K562 (cell line): ENCODE data around the gene PHKA2. TPM values are rescaled to one million over a fixed set of nuclear protein-coding genes. Genes with fewer than 3 reads are reported as not detected.

ENCODE experiments used
- ATAC-seq: fragments of 200-7000 bp; cut with Tn5 transposase; 3 replicates; pipeline ENCODE4 v1.9.1; 2020; ENCODE audit warnings: moderate library complexity
- BruUV-seq: library from RNA; stranded (reverse); fragments of 400-500 nt; replicated peaks from 2 replicates; lab custom pipeline; 2021; lab: Mats Ljungman, UMichigan
- CTCF ChIA-PET: fragments of 300-600 bp; formaldehyde crosslinking; extraction: SDS; loops from one replicate; lab custom pipeline; 2021; ENCODE audit warnings: low intra/inter-chr PET ratio; lab: Yijun Ruan, JAX
- POLR2A ChIA-PET: fragments of 300-600, 350-650 bp; sonication (Branson Sonifier 250); formaldehyde crosslinking; extraction: SDS; loops from one replicate; lab custom pipeline; 2021; ENCODE audit warnings: antibody characterized with exemption, inconsistent platforms; lab: Yijun Ruan, JAX
- DNase-seq, 4 experiments: peaks; one replicate each; pipeline versions ENCODE4 v3.0.0 to v3.0.0-alpha.2; 2011 to 2018; ENCODE audit warnings: low spot score in 3 of 4, mixed read lengths in 3 of 4; ENCODE audit errors: extremely low read depth in 1 of 4
- FAIRE-seq: peaks from 2 replicates; lab custom pipeline; 2011; peaks lifted over from hg19 to GRCh38; lab: Jason Lieb, UNC
- H2AFZ ChIP-seq: 2 replicates; pipeline ENCODE4 v1.6.0; 2011; ENCODE audit warnings: low read depth, low read length, control low read depth, inconsistent platforms
- H3K27ac ChIP-seq: fragments of 200-600 bp; 3 replicates; pipeline ENCODE4 v1.8.0; 2011; ENCODE audit warnings: low read depth, mild to moderate bottlenecking, control low read depth, inconsistent platforms, low read length, moderate library complexity, mixed read lengths; ENCODE audit errors: extremely low read depth
- H3K27me3 ChIP-seq, 2 experiments: fragments of 300-600 bp in 1 of 2; 2 replicates in 1 of 2; 3 replicates in 1 of 2; pipeline versions ENCODE4 v1.6.0 to v1.8.0; 2011; ENCODE audit warnings: inconsistent platforms in 2 of 2, low read length in 2 of 2, mild to moderate bottlenecking in 1 of 2, mixed read lengths in 1 of 2, moderate library complexity in 1 of 2; ENCODE audit not compliant: control insufficient read depth in 2 of 2, insufficient read depth in 2 of 2
- H3K36me3 ChIP-seq: fragments of 300-600 bp; 3 replicates; pipeline ENCODE4 v1.8.0; 2011; ENCODE audit warnings: mild to moderate bottlenecking, low read length, inconsistent platforms; ENCODE audit not compliant: control insufficient read depth, insufficient read depth
- H3K4me1 ChIP-seq, 2 experiments: fragments of 200-600 bp in 1 of 2; replicated peaks in 1 of 2; 2 replicates in 1 of 2; 3 replicates in 1 of 2; pipeline versions ENCODE4 v1.5.1 to v1.8.0; 2011; ENCODE audit warnings: inconsistent platforms in 2 of 2, low read length in 2 of 2, mild to moderate bottlenecking in 1 of 2, mixed read lengths in 1 of 2, moderate library complexity in 1 of 2; ENCODE audit not compliant: control insufficient read depth in 2 of 2, insufficient read depth in 2 of 2
- H3K4me2 ChIP-seq: 2 replicates; pipeline ENCODE4 v1.6.1; 2011; ENCODE audit warnings: low read length, control low read depth, inconsistent platforms, mixed read lengths; ENCODE audit not compliant: insufficient read depth
- H3K4me3 ChIP-seq: fragments of 200-600 bp; sonication (generic), shearing (Covaris generic); 2 replicates; pipeline ENCODE4 v1.5.1; 2016; ENCODE audit warnings: control low read depth, inconsistent platforms
- H3K79me2 ChIP-seq: fragments of 200-600 bp; 3 replicates; pipeline ENCODE4 v1.8.0; 2011; ENCODE audit warnings: low read length, inconsistent platforms; ENCODE audit not compliant: control insufficient read depth, insufficient read depth
- H3K9ac ChIP-seq, 2 experiments: 2 replicates each; pipeline versions ENCODE4 v1.6.0 to v1.6.1; 2011; ENCODE audit warnings: low read depth in 2 of 2, low read length in 2 of 2, control low read depth in 1 of 2, inconsistent platforms in 1 of 2, mild to moderate bottlenecking in 1 of 2, mixed read lengths in 1 of 2; ENCODE audit not compliant: insufficient read depth in 1 of 2
- H3K9me1 ChIP-seq: one replicate; pipeline ENCODE4 v1.6.0; 2011; ENCODE audit warnings: inconsistent platforms, mild to moderate bottlenecking, low read length, moderate library complexity; ENCODE audit not compliant: control insufficient read depth, insufficient read depth
- H3K9me3 ChIP-seq: replicated peaks from 2 replicates; pipeline ENCODE4 v1.5.1; 2011; ENCODE audit warnings: low read depth, low read length, inconsistent platforms; ENCODE audit not compliant: control insufficient read depth, insufficient read depth
- H4K20me1 ChIP-seq: replicated peaks from 2 replicates; pipeline ENCODE4 v1.6.1; 2011; ENCODE audit warnings: low read length, inconsistent platforms, mixed read lengths; ENCODE audit not compliant: control insufficient read depth, insufficient read depth
- BHLHE40 ChIP-seq: IDR thresholded peaks from 2 replicates; pipeline ENCODE4 v1.6.1; 2011; ENCODE audit warnings: low read length, improper control_type of control experiment
- CBX8 ChIP-seq: fragments of 200-600 bp; sonication (generic); IDR thresholded peaks from 2 replicates; pipeline ENCODE4 v1.6.1; 2012; ENCODE audit warnings: borderline replicate concordance, mixed run types, low read depth, mild to moderate bottlenecking, moderate library complexity, mixed read lengths, low read length, control low read depth, inconsistent platforms; ENCODE audit not compliant: poor library complexity, severe bottlenecking; ENCODE audit errors: extremely low read depth
- E2F3 ChIP-seq: fragments of 250-450 bp; sonication (Bioruptor Pico); IDR thresholded peaks from 2 replicates; pipeline ENCODE4 v1.4.0; 2020; ENCODE audit warnings: mild to moderate bottlenecking
- FOXK1 ChIP-seq: sonication (generic); formaldehyde crosslinking; IDR thresholded peaks from 2 replicates; pipeline ENCODE4 v1.8.0; 2022; ENCODE audit warnings: missing genetic modification reagents, mild to moderate bottlenecking, borderline replicate concordance
- SIRT6 ChIP-seq: IDR thresholded peaks from one replicate; pipeline ENCODE4 v1.6.1; 2012; ENCODE audit warnings: low read depth, mild to moderate bottlenecking, control low read depth, inconsistent platforms, low read length, moderate library complexity
- SP2 ChIP-seq: IDR thresholded peaks from 2 replicates; pipeline ENCODE4 v1.6.1; 2011; ENCODE audit warnings: mild to moderate bottlenecking, low read depth, low read length, moderate library complexity; ENCODE audit not compliant: poor library complexity, severe bottlenecking; ENCODE audit errors: extremely low read depth
- TGIF2 ChIP-seq: sonication (generic); formaldehyde crosslinking; IDR thresholded peaks from 2 replicates; pipeline ENCODE4 v1.8.1; 2022; ENCODE audit warnings: mild to moderate bottlenecking, missing genetic modification reagents, moderate library complexity
- TSHZ1 ChIP-seq: fragments of 250-450 bp; sonication (Bioruptor Pico); IDR thresholded peaks from 2 replicates; pipeline ENCODE4 v1.4.0; 2020; ENCODE audit warnings: mild to moderate bottlenecking, moderate library complexity
- ZBTB9 ChIP-seq: fragments of 450-650 bp; formaldehyde crosslinking; IDR thresholded peaks from 2 replicates; pipeline ENCODE4 v1.4.0; 2020; ENCODE audit warnings: mild to moderate bottlenecking, moderate library complexity
- ZNF354B ChIP-seq: fragments of 250-450 bp; sonication (Bioruptor Pico); IDR thresholded peaks from 2 replicates; pipeline ENCODE4 v1.4.0; 2020
- in situ Hi-C: fragments of 300-500 bp; cut with MboI; formaldehyde crosslinking; loops from 4 replicates; pipeline ENCODE4 v1.15.0; 2018; ENCODE audit warnings: inconsistent platforms, mixed read lengths
- intact Hi-C: fragments of 100-400 bp; cut with micrococcal nuclease; formaldehyde crosslinking; loops from 2 replicates; pipeline ENCODE4 v1.14.2; 2022
- polyA plus RNA-seq, 8 experiments: library from polyadenylated mRNA; depleted of rRNA in 4 of 8; stranded (reverse) in 5 of 8; unstranded in 3 of 8; fragments of >200 nt; fragmentation: Nextera tagmentation in 2 of 8; fragmentation: Illumina TruSeq in 1 of 8; extraction: Ambion mirVana in 2 of 8; extraction: Trizol in 1 of 8; gene quantifications; 2 replicates each; pipeline versions ENCODE4 v1.2.1 to v1.2.3, GENCODE V29; 2011 to 2014; ENCODE audit warnings: inconsistent platforms in 1 of 8, missing spikeins in 1 of 8
- total RNA-seq, 7 experiments: library from RNA; depleted of rRNA in 6 of 7; stranded (reverse); fragments of >200 nt in 6 of 7; fragmentation: Illumina TruSeq in 2 of 7; extraction: Trizol in 2 of 7; gene quantifications; 2 replicates each; pipeline versions ENCODE4 v1.2.1 to v1.2.3, GENCODE V29; 2011 to 2021; ENCODE audit warnings: low replicate concordance in 1 of 7
- TF ChIP-seq, protein P1 (sequence below), 2 experiments: IDR thresholded peaks; 2 replicates each; pipeline ENCODE4 v1.6.1; 2011; ENCODE audit warnings: borderline replicate concordance in 1 of 2, control low read depth in 1 of 2, low read depth in 1 of 2, low read length in 1 of 2, mild to moderate bottlenecking in 1 of 2, mixed read lengths in 1 of 2, moderate library complexity in 1 of 2; ENCODE audit not compliant: insufficient read depth in 1 of 2, insufficient read length in 1 of 2, poor library complexity in 1 of 2, severe bottlenecking in 1 of 2; ENCODE audit errors: extremely low read depth in 1 of 2
- TF ChIP-seq, protein P2 (sequence below): sonication (generic); formaldehyde crosslinking; IDR thresholded peaks from 2 replicates; pipeline ENCODE4 v1.8.0; 2023; ENCODE audit warnings: mild to moderate bottlenecking, missing genetic modification reagents

PHKA2 gene
- total and polyA plus RNA-seq, 9 of the 15 experiments (the other 6 are each of a cell fraction or from before 2014, with no cell fraction given), result 2.8 to 33.1 (median 20.3) TPM

GRCh38 chrX:18970465-18970864 is 13.4 kb downstream of the PHKA2 start:
- ATAC-seq, result no peak
- Histone ChIP-seq H3K36me3 (no peaks in the 10 kb centered on the region), H3K4me3 (no peak overlapping the region), H3K27ac (no peak overlapping the region), H3K27me3 (no peaks in the 10 kb centered on the region), H3K4me2 (no peak overlapping the region), H3K9me3 (no peaks in the 10 kb centered on the region), H2AFZ (no peak overlapping the region), H3K79me2 (0 out of 3 replicates have a peak, but pooled peaks cover 3% of the 10 kb centered on the region), H3K9ac (no peak overlapping the region), H3K9me1 (no peaks in the 10 kb centered on the region), H4K20me1 (no peaks in the 10 kb centered on the region), H3K4me1 (no peaks in the 10 kb centered on the region)
- in situ Hi-C loops, result no loop called here
- intact Hi-C loops, result no loop called here
- ChIA-PET POLR2A (no interaction called here), CTCF (no interaction called here)
- no peak for FAIRE-seq
- no TSS peak for BruUV-seq
- no peak for DNase-seq
- no peak for TF ChIP-seq TSHZ1 (CRISPR knock-in tag)
- TF ChIP-seq SIRT6, result no peak
- TF ChIP-seq, protein P1, sequence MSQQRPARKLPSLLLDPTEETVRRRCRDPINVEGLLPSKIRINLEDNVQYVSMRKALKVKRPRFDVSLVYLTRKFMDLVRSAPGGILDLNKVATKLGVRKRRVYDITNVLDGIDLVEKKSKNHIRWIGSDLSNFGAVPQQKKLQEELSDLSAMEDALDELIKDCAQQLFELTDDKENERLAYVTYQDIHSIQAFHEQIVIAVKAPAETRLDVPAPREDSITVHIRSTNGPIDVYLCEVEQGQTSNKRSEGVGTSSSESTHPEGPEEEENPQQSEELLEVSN (IDR thresholded peaks at IDR 0.05; ENCODE audit: borderline replicate concordance in 1 of 2, extremely low read depth in 1 of 2, insufficient read depth in 1 of 2, insufficient read length in 1 of 2, low read depth in 1 of 2, low read length in 1 of 2, poor library complexity in 1 of 2, severe bottlenecking in 1 of 2), result no peak
- TF ChIP-seq, protein P2, sequence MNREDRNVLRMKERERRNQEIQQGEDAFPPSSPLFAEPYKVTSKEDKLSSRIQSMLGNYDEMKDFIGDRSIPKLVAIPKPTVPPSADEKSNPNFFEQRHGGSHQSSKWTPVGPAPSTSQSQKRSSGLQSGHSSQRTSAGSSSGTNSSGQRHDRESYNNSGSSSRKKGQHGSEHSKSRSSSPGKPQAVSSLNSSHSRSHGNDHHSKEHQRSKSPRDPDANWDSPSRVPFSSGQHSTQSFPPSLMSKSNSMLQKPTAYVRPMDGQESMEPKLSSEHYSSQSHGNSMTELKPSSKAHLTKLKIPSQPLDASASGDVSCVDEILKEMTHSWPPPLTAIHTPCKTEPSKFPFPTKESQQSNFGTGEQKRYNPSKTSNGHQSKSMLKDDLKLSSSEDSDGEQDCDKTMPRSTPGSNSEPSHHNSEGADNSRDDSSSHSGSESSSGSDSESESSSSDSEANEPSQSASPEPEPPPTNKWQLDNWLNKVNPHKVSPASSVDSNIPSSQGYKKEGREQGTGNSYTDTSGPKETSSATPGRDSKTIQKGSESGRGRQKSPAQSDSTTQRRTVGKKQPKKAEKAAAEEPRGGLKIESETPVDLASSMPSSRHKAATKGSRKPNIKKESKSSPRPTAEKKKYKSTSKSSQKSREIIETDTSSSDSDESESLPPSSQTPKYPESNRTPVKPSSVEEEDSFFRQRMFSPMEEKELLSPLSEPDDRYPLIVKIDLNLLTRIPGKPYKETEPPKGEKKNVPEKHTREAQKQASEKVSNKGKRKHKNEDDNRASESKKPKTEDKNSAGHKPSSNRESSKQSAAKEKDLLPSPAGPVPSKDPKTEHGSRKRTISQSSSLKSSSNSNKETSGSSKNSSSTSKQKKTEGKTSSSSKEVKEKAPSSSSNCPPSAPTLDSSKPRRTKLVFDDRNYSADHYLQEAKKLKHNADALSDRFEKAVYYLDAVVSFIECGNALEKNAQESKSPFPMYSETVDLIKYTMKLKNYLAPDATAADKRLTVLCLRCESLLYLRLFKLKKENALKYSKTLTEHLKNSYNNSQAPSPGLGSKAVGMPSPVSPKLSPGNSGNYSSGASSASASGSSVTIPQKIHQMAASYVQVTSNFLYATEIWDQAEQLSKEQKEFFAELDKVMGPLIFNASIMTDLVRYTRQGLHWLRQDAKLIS, result no peak
- no peak for TF ChIP-seq TGIF2 (CRISPR knock-in tag)
- TF ChIP-seq SP2, result no peak
- no peak for TF ChIP-seq ZBTB9
- TF ChIP-seq CBX8, result no peak
- TF ChIP-seq ZNF354B (CRISPR knock-in tag), result no peak
- TF ChIP-seq BHLHE40, result no peak
- no peak for TF ChIP-seq E2F3 (CRISPR knock-in tag)
- TF ChIP-seq FOXK1 (CRISPR knock-in tag), result no peak
